GM18907 (cell line): ENCODE measurements around the gene UBXN11.
A peak's percentile ranks its signal among the peaks of the same experiment; 100 is the strongest.
"Not testable (repeated sequence)": the region's sequence is repeated elsewhere in the genome, so short reads cannot be mapped to it uniquely, and the experiment has no call there.

Source experiments
- ATAC-seq: cut with Tn5 transposase; IDR thresholded peaks from one replicate; pipeline ENCODE4 v1.9.1; 2021; ENCODE audit warnings: mild to moderate bottlenecking, moderate library complexity; ENCODE audit not compliant: unreplicated experiment

The UBXN11 gene

GRCh38 chr1:26336477-26337205 is 30.2 kb upstream of the UBXN11 start:
- ATAC-seq = peak; percentile 73

- no peak for ATAC-seq
These were observed 29.5 kb upstream of the UBXN11 start for GRCh38 chr1:26335774-26336476.

- not testable (repeated sequence) for ATAC-seq
These were observed 26.9 kb upstream of the UBXN11 start for GRCh38 chr1:26333312-26333711.

GRCh38 chr1:26330276-26330675 is 23.8 kb upstream of the UBXN11 start:
- ATAC-seq = no peak

- not testable (repeated sequence) for ATAC-seq
These were observed 22.9 kb upstream of the UBXN11 start for GRCh38 chr1:26329380-26329779.

GRCh38 chr1:26328597-26328996 is 22.2 kb upstream of the UBXN11 start:
- no peak for ATAC-seq

GRCh38 chr1:26327956-26328362 is 21.5 kb upstream of the UBXN11 start:
- no peak for ATAC-seq

GRCh38 chr1:26324550-26324949 is 18.1 kb upstream of the UBXN11 start:
- no peak for ATAC-seq

GRCh38 chr1:26323382-26323781 is 16.9 kb upstream of the UBXN11 start:
- no peak for ATAC-seq

GRCh38 chr1:26322042-26322331 is 15.6 kb upstream of the UBXN11 start:
- no peak for ATAC-seq

- peak; percentile 50 for ATAC-seq
These were observed 15.0 kb upstream of the UBXN11 start for GRCh38 chr1:26321315-26322041.

GRCh38 chr1:26320896-26321295 is 14.5 kb upstream of the UBXN11 start:
- peak; percentile 1 for ATAC-seq

GRCh38 chr1:26318338-26319064 is 12.1 kb upstream of the UBXN11 start:
- ATAC-seq = no peak

- no peak for ATAC-seq
These were observed 11.3 kb upstream of the UBXN11 start, which contains the start of gene CD52 for GRCh38 chr1:26317612-26318337. TSS of gene CD52 (plus strand) at chr1:26317958. CDS start at chr1:26318018, 60 bp downstream.

- ATAC-seq = no peak
These were observed 10.7 kb upstream of the UBXN11 start for GRCh38 chr1:26317146-26317545.

- no peak for ATAC-seq
These were observed 9.7 kb upstream of the UBXN11 start for GRCh38 chr1:26315874-26316850.

GRCh38 chr1:26314501-26314900 is 8.1 kb upstream of the UBXN11 start:
- no peak for ATAC-seq

- not testable (repeated sequence) for ATAC-seq
These were observed 1.8 kb upstream of the UBXN11 start for GRCh38 chr1:26307966-26308899.
